ENCODE measurements around the gene LCE3C. TPM values are rescaled to one million over a fixed set of nuclear protein-coding genes. Genes with fewer than 3 reads are reported as not detected.

The LCE3C gene
- total RNA-seq, 1 experiment from 2014 or later = not detected

DNA sequence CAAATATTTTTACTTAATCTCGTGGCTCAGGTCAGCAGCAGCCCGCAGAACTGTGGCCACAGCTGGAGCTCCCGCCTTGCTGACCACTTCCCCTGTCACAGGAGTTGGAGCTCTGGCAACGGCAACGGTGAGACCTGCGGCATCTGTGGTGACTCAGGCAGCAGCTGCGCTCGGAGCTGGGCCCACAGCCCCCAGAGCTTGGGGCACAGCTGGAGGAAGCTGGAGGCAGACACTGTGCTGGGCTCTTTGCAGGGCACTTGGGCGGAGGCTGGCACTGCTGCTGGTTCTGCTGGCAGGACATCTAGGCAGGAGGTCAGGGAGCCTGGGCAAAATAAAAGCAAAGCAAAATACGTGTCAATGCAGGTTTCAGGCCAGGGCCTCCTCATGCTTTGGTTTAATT, 22.8 kb downstream of the LCE3C start, which contains the start of gene LCE3A (continued):
- no peak for TF ChIP-seq CTCF (IDR thresholded peaks at IDR 0.05)
- no peak for TF ChIP-seq ETV6 (CRISPR knock-in tag; IDR thresholded peaks at IDR 0.05)
- no peak for TF ChIP-seq NFYB (CRISPR knock-in tag; conservative IDR thresholded peaks at IDR 0.05; ENCODE audit: low read depth)
- TF ChIP-seq, protein P1, sequence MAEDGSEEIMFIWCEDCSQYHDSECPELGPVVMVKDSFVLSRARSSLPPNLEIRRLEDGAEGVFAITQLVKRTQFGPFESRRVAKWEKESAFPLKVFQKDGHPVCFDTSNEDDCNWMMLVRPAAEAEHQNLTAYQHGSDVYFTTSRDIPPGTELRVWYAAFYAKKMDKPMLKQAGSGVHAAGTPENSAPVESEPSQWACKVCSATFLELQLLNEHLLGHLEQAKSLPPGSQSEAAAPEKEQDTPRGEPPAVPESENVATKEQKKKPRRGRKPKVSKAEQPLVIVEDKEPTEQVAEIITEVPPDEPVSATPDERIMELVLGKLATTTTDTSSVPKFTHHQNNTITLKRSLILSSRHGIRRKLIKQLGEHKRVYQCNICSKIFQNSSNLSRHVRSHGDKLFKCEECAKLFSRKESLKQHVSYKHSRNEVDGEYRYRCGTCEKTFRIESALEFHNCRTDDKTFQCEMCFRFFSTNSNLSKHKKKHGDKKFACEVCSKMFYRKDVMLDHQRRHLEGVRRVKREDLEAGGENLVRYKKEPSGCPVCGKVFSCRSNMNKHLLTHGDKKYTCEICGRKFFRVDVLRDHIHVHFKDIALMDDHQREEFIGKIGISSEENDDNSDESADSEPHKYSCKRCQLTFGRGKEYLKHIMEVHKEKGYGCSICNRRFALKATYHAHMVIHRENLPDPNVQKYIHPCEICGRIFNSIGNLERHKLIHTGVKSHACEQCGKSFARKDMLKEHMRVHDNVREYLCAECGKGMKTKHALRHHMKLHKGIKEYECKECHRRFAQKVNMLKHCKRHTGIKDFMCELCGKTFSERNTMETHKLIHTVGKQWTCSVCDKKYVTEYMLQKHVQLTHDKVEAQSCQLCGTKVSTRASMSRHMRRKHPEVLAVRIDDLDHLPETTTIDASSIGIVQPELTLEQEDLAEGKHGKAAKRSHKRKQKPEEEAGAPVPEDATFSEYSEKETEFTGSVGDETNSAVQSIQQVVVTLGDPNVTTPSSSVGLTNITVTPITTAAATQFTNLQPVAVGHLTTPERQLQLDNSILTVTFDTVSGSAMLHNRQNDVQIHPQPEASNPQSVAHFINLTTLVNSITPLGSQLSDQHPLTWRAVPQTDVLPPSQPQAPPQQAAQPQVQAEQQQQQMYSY (CRISPR knock-in tag; IDR thresholded peaks at IDR 0.05) = no peak
- no peak for TF ChIP-seq NFE2L1 (CRISPR knock-in tag; IDR thresholded peaks at IDR 0.05)
- TF ChIP-seq ZNF532 (CRISPR knock-in tag; IDR thresholded peaks at IDR 0.05; ENCODE audit: borderline replicate concordance) = no peak

GRCh38 chr1:152623203-152623844, 23.3 kb downstream of the LCE3C start:
- Mint-ChIP-seq H3K27me3 (ENCODE audit: low read depth) (peaks cover 8% of the 10 kb centered on the region; the same call in 1 of the 2 replicates), H3K4me3 (no peak overlapping the region), H3K27ac (no peak overlapping the region), H3K9me3 (peaks cover 88% of the 10 kb centered on the region), H3K4me1 (no peaks in the 10 kb centered on the region), H3K36me3 (peaks cover 72% of the 10 kb centered on the region)
- ChIA-PET POLR2A (no interaction called here), CTCF (no interaction called here)
- no peak for DNase-seq (ENCODE audit: low spot score)
- ATAC-seq = no peak
- TF ChIP-seq ZNF423 (CRISPR knock-in tag; IDR thresholded peaks at IDR 0.05) (no peak), GRHL2 (CRISPR knock-in tag; IDR thresholded peaks at IDR 0.05; ENCODE audit: insufficient replicate concordance, severe bottlenecking) (no peak), ATF3 (CRISPR knock-in tag; conservative IDR thresholded peaks at IDR 0.05) (no peak), ZSCAN18 (CRISPR knock-in tag; IDR thresholded peaks at IDR 0.05) (no peak), ZNF121 (CRISPR knock-in tag; IDR thresholded peaks at IDR 0.05) (no peak), USF2 (CRISPR knock-in tag; IDR thresholded peaks at IDR 0.05) (no peak), GTF2I (CRISPR knock-in tag; conservative IDR thresholded peaks at IDR 0.05) (no peak)
- TF ChIP-seq, protein P1 (CRISPR knock-in tag; IDR thresholded peaks at IDR 0.05) = no peak
- TF ChIP-seq, protein P2, sequence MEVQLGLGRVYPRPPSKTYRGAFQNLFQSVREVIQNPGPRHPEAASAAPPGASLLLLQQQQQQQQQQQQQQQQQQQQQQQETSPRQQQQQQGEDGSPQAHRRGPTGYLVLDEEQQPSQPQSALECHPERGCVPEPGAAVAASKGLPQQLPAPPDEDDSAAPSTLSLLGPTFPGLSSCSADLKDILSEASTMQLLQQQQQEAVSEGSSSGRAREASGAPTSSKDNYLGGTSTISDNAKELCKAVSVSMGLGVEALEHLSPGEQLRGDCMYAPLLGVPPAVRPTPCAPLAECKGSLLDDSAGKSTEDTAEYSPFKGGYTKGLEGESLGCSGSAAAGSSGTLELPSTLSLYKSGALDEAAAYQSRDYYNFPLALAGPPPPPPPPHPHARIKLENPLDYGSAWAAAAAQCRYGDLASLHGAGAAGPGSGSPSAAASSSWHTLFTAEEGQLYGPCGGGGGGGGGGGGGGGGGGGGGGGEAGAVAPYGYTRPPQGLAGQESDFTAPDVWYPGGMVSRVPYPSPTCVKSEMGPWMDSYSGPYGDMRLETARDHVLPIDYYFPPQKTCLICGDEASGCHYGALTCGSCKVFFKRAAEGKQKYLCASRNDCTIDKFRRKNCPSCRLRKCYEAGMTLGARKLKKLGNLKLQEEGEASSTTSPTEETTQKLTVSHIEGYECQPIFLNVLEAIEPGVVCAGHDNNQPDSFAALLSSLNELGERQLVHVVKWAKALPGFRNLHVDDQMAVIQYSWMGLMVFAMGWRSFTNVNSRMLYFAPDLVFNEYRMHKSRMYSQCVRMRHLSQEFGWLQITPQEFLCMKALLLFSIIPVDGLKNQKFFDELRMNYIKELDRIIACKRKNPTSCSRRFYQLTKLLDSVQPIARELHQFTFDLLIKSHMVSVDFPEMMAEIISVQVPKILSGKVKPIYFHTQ (CRISPR knock-in tag; IDR thresholded peaks at IDR 0.05) = no peak
